Measurements from ENCODE around the gene ITGAX.

DNA sequence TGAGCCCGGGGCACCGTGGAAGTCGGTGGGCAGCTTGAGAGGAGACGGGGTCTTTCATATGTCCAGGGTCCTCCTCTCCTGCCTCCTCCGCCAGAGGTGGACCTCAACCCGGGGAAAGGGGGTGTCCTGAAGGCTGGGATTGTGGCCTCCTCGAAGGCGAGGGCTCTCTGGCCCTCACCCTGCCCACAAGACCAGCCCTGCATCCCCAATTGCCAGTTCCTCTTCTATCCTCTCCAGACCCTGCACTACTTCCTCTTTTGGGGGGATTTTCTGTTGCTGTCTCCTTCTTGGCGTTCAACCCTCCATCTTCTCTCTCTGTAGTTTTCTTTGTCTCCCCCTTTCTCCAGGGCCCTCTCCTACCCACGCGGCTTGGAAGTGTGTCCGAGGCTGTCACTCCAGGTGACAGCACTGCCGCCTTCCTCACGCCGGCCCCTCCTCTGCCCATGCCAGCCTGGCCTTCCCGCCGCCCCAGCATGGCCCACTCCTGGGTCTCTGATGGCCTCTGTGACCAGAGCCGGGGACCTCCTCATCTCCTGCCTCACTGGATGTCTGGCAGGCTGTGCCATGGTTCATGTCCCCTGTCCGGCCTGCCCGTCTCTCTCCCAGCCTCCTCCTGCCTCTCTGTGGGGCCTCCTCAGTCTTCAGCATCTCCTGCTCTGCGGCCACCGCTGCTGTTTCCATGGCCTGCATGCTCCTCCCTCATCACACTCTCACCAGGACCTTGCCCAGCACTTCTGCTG, 2.4 kb upstream of the ITGAX start:
- no peak for TF ChIP-seq FOXP2 (optimal IDR thresholded peaks at IDR 0.05; ENCODE audit: control extremely low read depth, extremely low read length, insufficient read depth)
- TF ChIP-seq EZH2 (IDR thresholded peaks at IDR 0.05): no peak
- TF ChIP-seq POLR2AphosphoS5 (IDR thresholded peaks at IDR 0.05; ENCODE audit: borderline replicate concordance, low read depth, low read length): no peak

Data from SK-N-MC (cell line).